Fibroblast of lung (primary cell): ENCODE data around the gene KLHL42.

ENCODE experiments used
- EZH2 ChIP-seq: IDR thresholded peaks from 2 replicates; pipeline ENCODE4 v1.5.1; 2012; ENCODE audit warnings: low read length, control low read depth, mild to moderate bottlenecking; ENCODE audit errors: missing control alignments
- TF ChIP-seq, protein P1 (sequence below), 2 donors: IDR thresholded peaks in 1 of 2; conservative IDR thresholded peaks in 1 of 2; 1 replicate in 1 of 2; 2 replicates in 1 of 2; pipeline ENCODE4 v1.5.1; 2011 to 2012; ENCODE audit warnings: low read length in 2 of 2, control low read depth in 1 of 2, inconsistent platforms in 1 of 2, low read depth in 1 of 2, mild to moderate bottlenecking in 1 of 2

DNA sequence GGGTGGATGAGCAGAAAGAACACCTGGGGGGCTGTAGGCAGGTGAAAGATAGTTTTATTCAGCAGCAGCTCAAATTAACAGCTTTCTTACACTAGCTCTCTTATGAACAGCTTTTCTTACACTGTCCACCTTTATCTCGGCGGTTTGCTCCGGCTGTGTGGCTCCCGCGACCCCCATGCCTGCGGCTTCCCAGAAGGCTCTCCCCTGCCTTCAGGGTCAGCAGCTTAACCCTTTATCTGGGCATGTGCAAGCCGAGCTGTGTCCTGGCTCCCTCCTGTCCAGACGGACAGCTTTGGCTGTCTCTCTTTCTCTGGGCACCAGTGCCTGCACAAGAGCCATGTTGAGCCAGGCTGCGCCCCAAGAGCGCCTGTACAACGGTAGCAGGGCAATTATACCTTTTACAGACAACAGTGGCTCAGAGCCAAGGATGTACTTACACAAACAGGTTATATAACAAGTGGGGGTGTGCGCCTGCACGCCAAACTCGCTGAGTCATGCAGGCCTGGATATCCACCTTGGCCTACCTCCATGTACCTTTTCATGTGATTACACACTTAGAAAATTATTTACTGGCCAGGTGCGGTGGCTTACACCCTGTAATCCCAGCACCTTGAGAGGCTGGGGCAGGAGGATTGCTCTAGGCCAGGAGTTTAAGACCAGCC lies 28.5 kb upstream of the KLHL42 start:
- TF ChIP-seq, protein P1, sequence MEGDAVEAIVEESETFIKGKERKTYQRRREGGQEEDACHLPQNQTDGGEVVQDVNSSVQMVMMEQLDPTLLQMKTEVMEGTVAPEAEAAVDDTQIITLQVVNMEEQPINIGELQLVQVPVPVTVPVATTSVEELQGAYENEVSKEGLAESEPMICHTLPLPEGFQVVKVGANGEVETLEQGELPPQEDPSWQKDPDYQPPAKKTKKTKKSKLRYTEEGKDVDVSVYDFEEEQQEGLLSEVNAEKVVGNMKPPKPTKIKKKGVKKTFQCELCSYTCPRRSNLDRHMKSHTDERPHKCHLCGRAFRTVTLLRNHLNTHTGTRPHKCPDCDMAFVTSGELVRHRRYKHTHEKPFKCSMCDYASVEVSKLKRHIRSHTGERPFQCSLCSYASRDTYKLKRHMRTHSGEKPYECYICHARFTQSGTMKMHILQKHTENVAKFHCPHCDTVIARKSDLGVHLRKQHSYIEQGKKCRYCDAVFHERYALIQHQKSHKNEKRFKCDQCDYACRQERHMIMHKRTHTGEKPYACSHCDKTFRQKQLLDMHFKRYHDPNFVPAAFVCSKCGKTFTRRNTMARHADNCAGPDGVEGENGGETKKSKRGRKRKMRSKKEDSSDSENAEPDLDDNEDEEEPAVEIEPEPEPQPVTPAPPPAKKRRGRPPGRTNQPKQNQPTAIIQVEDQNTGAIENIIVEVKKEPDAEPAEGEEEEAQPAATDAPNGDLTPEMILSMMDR (conservative IDR thresholded peaks at IDR 0.05 in 1 of 2, IDR thresholded peaks at IDR 0.05 in 1 of 2; ENCODE audit: low read depth in 1 of 2, low read length in 2 of 2) = no peak
- no peak for TF ChIP-seq EZH2
